WTC11 (cell line): ENCODE measurements around the gene ENTPD6. TPM values are rescaled to one million over a fixed set of nuclear protein-coding genes. Genes with fewer than 3 reads are reported as not detected.

Experiments used
- ATAC-seq: fragments of 200-7000 bp; cut with Tn5 transposase; 2 replicates; pipeline ENCODE4 v1.10.0; 2021; ENCODE audit warnings: mild to moderate bottlenecking, moderate library complexity
- CTCF ChIA-PET: fragments of 300-600 bp; sonication (Branson Sonifier 250); formaldehyde crosslinking; loops from one replicate; lab custom pipeline; 2021; ENCODE audit warnings: antibody characterized with exemption; lab: Charles Lee
- POLR2A ChIA-PET: fragments of 350-600 bp; sonication (Branson Sonifier 250); formaldehyde crosslinking; loops from one replicate; lab custom pipeline; 2021; ENCODE audit warnings: antibody characterized with exemption; lab: Charles Lee
- DNase-seq: peaks from one replicate; pipeline ENCODE4 v3.0.0; 2021; ENCODE audit warnings: low spot score
- H3K27ac Mint-ChIP-seq: 2 replicates; pipeline ENCODE4 v1.8.0; 2021; ENCODE audit warnings: mixed read lengths
- H3K27me3 Mint-ChIP-seq: 2 replicates; pipeline ENCODE4 v1.8.0; 2021; ENCODE audit warnings: low read depth, mild to moderate bottlenecking, moderate library complexity, mixed read lengths
- H3K36me3 Mint-ChIP-seq: 2 replicates; pipeline ENCODE4 v1.8.0; 2021; ENCODE audit warnings: mixed read lengths
- H3K4me1 Mint-ChIP-seq: 2 replicates; pipeline ENCODE4 v1.8.0; 2022; ENCODE audit warnings: mixed read lengths
- H3K4me3 Mint-ChIP-seq: 2 replicates; pipeline ENCODE4 v1.8.0; 2021; ENCODE audit warnings: mild to moderate bottlenecking, moderate library complexity, mixed read lengths
- H3K9me3 Mint-ChIP-seq: 2 replicates; pipeline ENCODE4 v1.8.0; 2021; ENCODE audit warnings: mixed read lengths
- AR ChIP-seq: fragments of 250-450 bp; sonication (Bioruptor Pico); IDR thresholded peaks from 2 replicates; pipeline ENCODE4 v1.9.0; 2021; ENCODE audit warnings: mild to moderate bottlenecking
- ATF2 ChIP-seq: sonication (generic); formaldehyde crosslinking; IDR thresholded peaks from 2 replicates; pipeline ENCODE4 v1.8.1; 2022; ENCODE audit warnings: low read depth, missing genetic modification reagents, borderline replicate concordance
- CDX4 ChIP-seq: fragments of 250-450 bp; sonication (Bioruptor Pico); IDR thresholded peaks from 2 replicates; pipeline ENCODE4 v1.9.0; 2021; ENCODE audit warnings: moderate library complexity, mild to moderate bottlenecking, inconsistent platforms, borderline replicate concordance
- CTCF ChIP-seq: fragments of 200-600 bp; IDR thresholded peaks from 2 replicates; pipeline ENCODE4 v1.8.0; 2022; ENCODE audit warnings: antibody characterized with exemption
- E2F1 ChIP-seq: sonication (generic); formaldehyde crosslinking; IDR thresholded peaks from 2 replicates; pipeline ENCODE4 v1.8.0; 2022; ENCODE audit warnings: mild to moderate bottlenecking, missing genetic modification reagents
- E2F5 ChIP-seq: sonication (generic); formaldehyde crosslinking; IDR thresholded peaks from 2 replicates; pipeline ENCODE4 v1.8.1; 2022; ENCODE audit warnings: mild to moderate bottlenecking, moderate library complexity, missing genetic modification reagents
- ELF4 ChIP-seq: sonication (generic); formaldehyde crosslinking; IDR thresholded peaks from 2 replicates; pipeline ENCODE4 v1.8.1; 2022; ENCODE audit warnings: low read depth, mild to moderate bottlenecking, moderate library complexity, missing genetic modification reagents
- EMX1 ChIP-seq: fragments of 250-450 bp; sonication (Bioruptor Pico); IDR thresholded peaks from 2 replicates; pipeline ENCODE4 v1.8.0; 2021; ENCODE audit warnings: mild to moderate bottlenecking
- FOXK1 ChIP-seq: sonication (generic); formaldehyde crosslinking; IDR thresholded peaks from 2 replicates; pipeline ENCODE4 v1.8.0; 2022; ENCODE audit warnings: mild to moderate bottlenecking, moderate library complexity, missing genetic modification reagents
- GTF2I ChIP-seq: fragments of 250-450 bp; sonication (Bioruptor Pico); conservative IDR thresholded peaks from 2 replicates; pipeline ENCODE4 v1.4.0; 2021; ENCODE audit warnings: mild to moderate bottlenecking
- HMGA2 ChIP-seq: fragments of 250-450 bp; sonication (Bioruptor Pico); IDR thresholded peaks from 2 replicates; pipeline ENCODE4 v1.4.0; 2021; ENCODE audit warnings: mild to moderate bottlenecking, moderate library complexity
- JUN ChIP-seq: sonication (generic); formaldehyde crosslinking; IDR thresholded peaks from 2 replicates; pipeline ENCODE4 v1.8.0; 2023; ENCODE audit warnings: mild to moderate bottlenecking, missing genetic modification reagents
- MLX ChIP-seq: sonication (generic); formaldehyde crosslinking; IDR thresholded peaks from 2 replicates; pipeline ENCODE4 v1.8.1; 2023; ENCODE audit warnings: mild to moderate bottlenecking, missing genetic modification reagents, moderate library complexity
- MYBL2 ChIP-seq: sonication (generic); formaldehyde crosslinking; IDR thresholded peaks from 2 replicates; pipeline ENCODE4 v1.8.1; 2023; ENCODE audit warnings: mild to moderate bottlenecking, moderate library complexity, missing genetic modification reagents
- NFATC4 ChIP-seq: fragments of 250-450 bp; sonication (Bioruptor Pico); IDR thresholded peaks from 2 replicates; pipeline ENCODE4 v1.9.0; 2021; ENCODE audit warnings: mild to moderate bottlenecking
- NFYB ChIP-seq: sonication (generic); formaldehyde crosslinking; conservative IDR thresholded peaks from 2 replicates; pipeline ENCODE4 v1.8.0; 2022; ENCODE audit warnings: low read depth, missing genetic modification reagents
- OVOL2 ChIP-seq: fragments of 250-450 bp; sonication (Bioruptor Pico); IDR thresholded peaks from 2 replicates; pipeline ENCODE4 v1.9.0; 2021; ENCODE audit warnings: mild to moderate bottlenecking, borderline replicate concordance
- TCF7 ChIP-seq: sonication (generic); formaldehyde crosslinking; IDR thresholded peaks from 2 replicates; pipeline ENCODE4 v1.8.0; 2022; ENCODE audit warnings: mild to moderate bottlenecking, low read depth, missing genetic modification reagents, moderate library complexity
- USF1 ChIP-seq: sonication (generic); formaldehyde crosslinking; IDR thresholded peaks from 2 replicates; pipeline ENCODE4 v1.8.0; 2022; ENCODE audit warnings: mild to moderate bottlenecking, missing genetic modification reagents
- ZBTB21 ChIP-seq: sonication (generic); formaldehyde crosslinking; IDR thresholded peaks from 2 replicates; pipeline ENCODE4 v1.8.1; 2023; ENCODE audit warnings: mild to moderate bottlenecking, missing genetic modification reagents, borderline replicate concordance
- ZNF121 ChIP-seq: sonication (generic); formaldehyde crosslinking; IDR thresholded peaks from 2 replicates; pipeline ENCODE4 v1.8.0; 2023; ENCODE audit warnings: missing genetic modification reagents
- ZNF138 ChIP-seq: sonication (generic); formaldehyde crosslinking; conservative IDR thresholded peaks from 2 replicates; pipeline ENCODE4 v1.8.1; 2022; ENCODE audit warnings: mild to moderate bottlenecking, moderate library complexity, missing genetic modification reagents
- total RNA-seq: library from RNA; stranded (reverse); gene quantifications from 3 replicates; pipeline ENCODE4 v1.2.3, GENCODE V29; 2021

ENTPD6 gene
- total RNA-seq, 1 experiment from 2014 or later, result 56.9 TPM

- TF ChIP-seq CTCF (no peak), NFATC4 (no peak)
- TF ChIP-seq, all 79 proteins: peak for 0
These were observed 4.5 kb upstream of the ENTPD6 start (continued) for GRCh38 chr20:25191051-25191450.

GRCh38 chr20:25191689-25192088 is 3.8 kb upstream of the ENTPD6 start:
- DNase-seq, result no peak
- H3K27me3 Mint-ChIP-seq, result no peaks in the 10 kb centered on the region; the same call in 1 of the 2 replicates
- POLR2A ChIA-PET, result no interaction called here
- no peak overlapping the region for H3K27ac Mint-ChIP-seq
- peaks cover 10% of the 10 kb centered on the region for H3K9me3 Mint-ChIP-seq
- no peak overlapping the region for H3K4me3 Mint-ChIP-seq
- CTCF ChIA-PET, result interaction anchor here (1.8 kb wide), 1 partner anchor 55 kb away, joined by 4 read pairs; no protein-coding TSS in a partner anchor
- peaks cover 5% of the 10 kb centered on the region for H3K4me1 Mint-ChIP-seq
- ATAC-seq, result no peak
- TF ChIP-seq NFYB (no peak), MYBL2 (CRISPR knock-in tag) (no peak), E2F5 (CRISPR knock-in tag) (no peak), CDX4 (CRISPR knock-in tag) (no peak), OVOL2 (CRISPR knock-in tag) (no peak), MLX (no peak), ATF2 (CRISPR knock-in tag) (no peak), HMGA2 (CRISPR knock-in tag) (no peak), USF1 (no peak), TCF7 (no peak), JUN (CRISPR knock-in tag) (no peak)
- H3K36me3 Mint-ChIP-seq, result peaks cover 2% of the 10 kb centered on the region; the same call in 1 of the 2 replicates

GRCh38 chr20:25193843-25194242 is 1.7 kb upstream of the ENTPD6 start:
- ATAC-seq, result no peak
- no peaks in the 10 kb centered on the region; the same call in 1 of the 2 replicates for H3K27me3 Mint-ChIP-seq
- peaks cover 19% of the 10 kb centered on the region for H3K4me1 Mint-ChIP-seq
- H3K4me3 Mint-ChIP-seq, result no peak overlapping the region
- no peak for DNase-seq
- CTCF ChIA-PET, result interaction anchor here (0.8 to 3.6 kb wide), 2 partner anchors 29 to 54 kb away, joined by 3 to 22 read pairs; partner anchors contain the start of gene PYGB
- POLR2A ChIA-PET, result no interaction called here
- no peaks in the 10 kb centered on the region for H3K9me3 Mint-ChIP-seq
- H3K27ac Mint-ChIP-seq, result no peak overlapping the region
- no peaks in the 10 kb centered on the region for H3K36me3 Mint-ChIP-seq
- TF ChIP-seq FOXK1 (CRISPR knock-in tag) (no peak), ZNF121 (no peak), E2F1 (no peak), ELF4 (CRISPR knock-in tag) (no peak), ATF2 (CRISPR knock-in tag) (no peak), TCF7 (no peak), NFYB (no peak), MYBL2 (CRISPR knock-in tag) (no peak), ZNF138 (CRISPR knock-in tag) (no peak), AR (CRISPR knock-in tag) (no peak), ZBTB21 (CRISPR knock-in tag) (no peak), GTF2I (CRISPR knock-in tag) (no peak), EMX1 (CRISPR knock-in tag) (no peak)
